HG03575 (cell line): ENCODE measurements around the gene U2AF1L4.

Source experiments
- ATAC-seq: cut with Tn5 transposase; IDR thresholded peaks from one replicate; pipeline ENCODE4 v1.9.1; 2021; ENCODE audit not compliant: unreplicated experiment, insufficient number of reproducible peaks, low FRiP score; ENCODE audit errors: extremely low read depth

U2AF1L4 gene

DNA sequence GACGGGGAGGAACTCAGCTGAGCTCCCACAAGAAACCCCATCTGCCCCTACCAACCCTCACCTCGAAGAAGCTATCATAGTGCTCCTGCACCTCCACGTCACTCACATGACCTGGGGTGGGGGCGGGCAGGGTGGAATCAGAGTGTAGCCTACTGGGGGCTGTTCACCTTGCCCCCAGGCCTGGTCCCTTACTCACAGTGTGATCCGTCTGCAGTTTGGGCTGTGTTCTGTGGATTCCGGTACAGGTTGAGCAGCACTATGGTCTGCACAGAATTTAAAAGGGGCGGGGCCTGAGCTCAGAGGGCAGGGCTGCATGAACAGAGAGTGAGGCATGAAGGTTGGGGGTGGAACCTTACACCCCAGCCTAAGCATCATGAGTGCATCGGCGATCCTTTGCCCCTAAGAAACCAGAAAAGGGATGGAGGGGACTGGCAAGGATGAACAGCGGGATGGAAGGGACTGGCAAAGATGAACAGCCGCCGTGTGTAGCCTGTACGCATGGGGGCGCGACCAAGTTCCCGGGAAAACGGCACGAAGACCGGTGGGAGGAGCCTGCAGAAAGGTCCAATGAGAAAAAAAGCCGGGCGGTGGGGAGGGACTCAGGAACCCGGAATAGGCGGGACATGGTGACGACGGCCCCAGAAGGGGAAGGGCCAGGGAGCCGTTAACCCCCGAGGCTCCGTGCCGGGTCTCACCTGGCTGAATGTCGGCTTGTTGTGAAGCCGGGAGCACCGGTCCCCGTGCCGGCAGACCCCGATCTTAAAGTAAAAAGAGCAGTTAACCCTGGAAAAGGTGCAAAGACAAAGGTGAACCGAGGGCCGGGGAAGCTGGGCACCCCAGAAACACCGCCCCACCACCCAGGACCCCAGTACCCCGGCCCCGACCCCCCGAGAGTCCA is 539 bp downstream of the U2AF1L4 start:
- no peak for ATAC-seq

DNA sequence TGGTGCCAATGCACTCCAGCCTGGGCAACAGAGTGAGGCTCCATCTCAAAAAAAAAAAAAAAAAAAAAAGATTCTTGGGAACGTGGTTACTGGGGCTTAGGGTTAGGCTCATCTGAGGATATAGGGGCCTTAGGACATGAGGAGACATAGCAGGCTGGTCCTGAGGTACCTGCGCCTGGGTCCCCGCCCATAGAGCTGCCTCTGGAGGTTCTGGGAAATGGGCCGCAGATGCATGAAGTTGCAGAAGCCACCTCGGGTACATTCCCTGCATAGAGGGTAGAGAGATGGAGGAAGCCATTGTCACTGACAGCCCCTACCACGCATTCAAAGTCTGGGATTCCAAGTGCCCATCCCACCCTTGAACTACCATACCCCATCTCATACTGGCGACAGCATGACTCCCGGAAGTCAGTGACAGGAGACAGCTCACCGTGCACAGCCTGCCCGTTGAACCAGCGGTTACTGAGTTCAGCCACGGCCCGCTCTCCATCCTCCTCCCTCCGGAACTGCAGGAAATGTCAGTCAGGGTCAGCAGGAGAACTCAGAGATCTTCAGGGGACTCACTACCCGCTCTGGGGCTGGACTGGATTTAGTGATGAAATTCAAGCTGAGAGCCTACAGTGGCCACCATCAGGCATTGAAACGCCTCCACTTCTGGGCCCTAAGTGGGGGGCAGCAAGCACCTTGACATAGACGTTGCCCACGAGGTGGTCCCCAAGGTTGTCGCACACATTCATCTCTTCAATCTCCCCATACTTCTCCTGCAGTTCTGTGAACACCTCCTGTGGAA is 1.4 kb downstream of the U2AF1L4 start:
- no peak for ATAC-seq

DNA sequence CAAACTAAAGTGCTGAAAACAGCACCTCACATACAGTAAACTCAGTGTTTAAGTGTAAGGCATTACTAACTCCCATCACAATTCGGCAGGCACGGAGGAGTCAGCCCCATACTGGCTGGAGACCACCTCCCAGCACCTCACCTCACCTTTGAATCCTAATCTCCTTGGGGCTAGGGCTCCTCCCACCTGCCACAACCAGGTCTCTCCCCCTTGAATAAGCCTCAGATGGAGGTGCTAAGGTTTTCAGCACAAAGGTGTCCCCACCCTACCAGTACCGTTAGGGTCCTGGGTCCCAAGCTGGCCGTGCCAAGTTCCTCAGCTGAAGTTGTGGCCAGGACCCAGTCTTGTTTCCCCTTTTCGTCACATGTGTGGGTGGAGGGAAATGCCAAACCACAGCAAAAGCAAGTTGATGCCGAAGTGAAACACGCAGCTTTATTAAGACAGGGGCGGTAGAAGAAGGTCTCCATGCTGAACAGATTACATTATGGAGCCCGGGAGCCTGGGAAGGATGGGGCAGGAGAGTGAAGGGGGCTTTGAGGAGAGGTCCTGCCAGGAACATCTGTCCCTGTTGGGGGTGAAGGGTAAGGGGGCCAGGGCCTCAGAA is 3.0 kb downstream of the U2AF1L4 start, which contains the start of gene IGFLR1:
TSS of gene IGFLR1 (minus strand) at position 332 of the 604 bp plus-strand sequence. CDS start 1,272 bp downstream, outside the sequence.
- ATAC-seq, result no peak

DNA sequence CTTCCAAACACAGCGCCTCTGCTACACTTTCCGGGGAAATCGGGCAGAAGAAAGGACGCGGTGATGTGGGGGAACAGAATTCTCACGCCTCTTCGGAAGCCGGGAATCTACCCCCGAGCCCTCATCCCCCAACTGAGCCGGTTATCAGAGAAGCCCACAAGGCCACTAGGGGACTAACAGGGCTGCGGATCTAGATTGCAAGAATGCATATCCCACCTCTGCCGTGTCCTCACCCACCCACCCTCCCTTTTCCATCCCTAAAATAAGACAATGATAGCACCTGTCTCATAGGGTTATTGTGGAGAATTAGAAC is 4.1 kb downstream of the U2AF1L4 start:
- no peak for ATAC-seq

DNA sequence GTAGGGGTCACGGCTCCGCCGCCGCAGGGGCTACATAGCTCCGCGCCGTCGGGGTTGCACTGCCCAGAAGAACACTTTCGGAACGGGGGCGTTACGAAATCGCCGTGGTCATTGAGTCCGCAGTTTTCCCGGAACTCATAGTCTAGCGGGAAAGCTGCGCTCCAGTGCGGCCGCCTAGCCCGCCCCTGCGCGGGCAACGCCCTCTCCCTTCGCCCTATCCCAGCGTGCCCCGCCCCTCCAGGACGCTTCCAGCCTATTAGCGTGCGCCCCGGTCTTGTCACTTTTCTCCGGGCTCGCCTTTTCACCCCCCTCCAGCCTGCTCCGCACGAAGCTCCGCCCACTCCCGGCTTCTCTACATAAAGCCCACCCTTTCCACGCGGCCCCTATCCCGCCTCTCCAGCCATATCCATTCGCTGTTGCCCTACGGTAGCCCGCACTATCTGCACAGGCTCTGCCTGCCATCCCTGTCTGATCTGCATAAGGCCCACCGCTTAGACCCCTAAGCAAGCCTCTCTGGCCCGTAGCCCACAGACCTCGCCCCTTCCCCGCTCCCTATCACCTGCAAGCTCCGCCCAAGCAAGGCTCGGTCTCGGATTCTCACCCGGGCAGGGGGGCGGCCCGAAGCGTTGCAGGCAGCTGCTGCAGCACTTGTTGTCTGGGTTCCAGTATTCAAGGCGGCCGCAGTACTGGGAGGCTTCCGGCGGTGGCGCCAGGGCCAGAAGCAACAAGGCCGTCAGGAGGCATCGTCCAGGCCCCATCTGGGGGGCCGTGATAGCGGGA is 4.6 kb downstream of the U2AF1L4 start:
- no peak for ATAC-seq

DNA sequence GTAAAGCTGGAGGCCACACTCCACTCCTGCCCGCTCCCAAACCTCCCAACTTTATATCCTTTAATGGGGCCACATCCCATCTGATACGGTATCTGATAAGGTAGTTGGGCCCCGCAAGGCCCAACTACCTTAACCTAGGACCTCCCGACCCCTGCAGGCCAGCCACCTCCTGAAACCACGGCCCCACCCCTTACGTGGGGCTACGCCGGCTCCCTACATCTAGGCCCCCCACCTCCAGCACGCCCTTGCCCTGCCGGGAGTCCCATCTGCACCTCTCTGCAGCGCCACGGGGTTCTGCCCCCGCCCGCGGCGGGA is 5.2 kb downstream of the U2AF1L4 start:
- no peak for ATAC-seq

DNA sequence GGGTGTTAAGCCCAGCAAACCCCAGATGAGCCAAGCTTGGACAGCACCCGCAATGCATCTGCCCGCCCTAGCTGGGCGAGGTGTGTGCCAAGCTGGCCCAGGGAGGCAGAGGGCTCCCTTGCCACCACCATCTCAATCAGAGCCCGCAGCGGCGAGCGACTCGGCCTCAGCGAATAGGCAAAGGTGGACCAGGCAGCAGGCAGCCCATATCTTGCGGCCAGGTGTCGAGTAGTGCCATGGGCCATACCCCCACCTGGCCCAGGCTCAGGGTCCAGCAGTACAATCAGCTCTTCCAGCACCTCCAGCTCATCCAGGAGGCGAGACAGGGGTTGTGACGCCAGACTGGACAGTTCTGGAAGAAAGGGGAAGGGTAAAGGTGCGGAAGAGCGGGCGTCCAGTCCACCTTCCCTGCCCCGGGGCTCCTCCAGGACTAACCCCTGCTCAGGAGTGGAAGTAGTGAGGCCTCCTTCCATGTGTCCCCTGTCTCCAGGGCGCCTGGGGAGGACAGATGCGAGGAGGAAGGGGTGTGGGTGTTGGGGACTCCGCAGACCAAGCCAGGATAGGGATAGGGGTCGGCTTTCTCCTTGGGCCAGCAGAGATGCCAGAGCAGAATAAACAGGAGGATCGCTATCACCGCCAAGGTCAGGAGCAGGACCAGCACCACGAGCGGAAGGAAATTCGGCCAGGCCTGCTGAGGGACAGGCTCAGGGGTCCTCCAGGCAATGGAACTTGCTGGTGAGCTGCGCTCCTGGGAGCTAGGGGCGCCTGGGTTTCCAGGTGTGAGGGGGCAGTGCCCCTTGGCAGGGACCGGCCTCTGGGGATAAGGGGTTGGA is 5.7 kb downstream of the U2AF1L4 start:
- ATAC-seq, result no peak

DNA sequence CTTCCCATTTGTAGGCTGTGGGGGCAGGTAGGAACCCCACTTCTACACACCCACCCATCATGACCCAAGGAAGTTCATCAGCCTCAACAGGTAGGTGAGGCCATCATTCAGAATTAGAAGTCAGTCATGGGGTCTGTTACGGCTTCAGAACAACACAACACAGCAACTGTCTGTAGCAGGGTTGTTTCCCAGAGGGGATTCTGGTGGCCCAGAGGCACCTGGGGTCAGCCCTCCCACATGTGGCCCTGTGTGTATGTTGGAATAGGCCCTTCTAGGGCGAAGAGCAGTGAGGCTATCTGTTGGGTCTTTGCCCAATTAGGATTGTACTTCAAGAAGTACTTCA is 6.4 kb downstream of the U2AF1L4 start:
- no peak for ATAC-seq

DNA sequence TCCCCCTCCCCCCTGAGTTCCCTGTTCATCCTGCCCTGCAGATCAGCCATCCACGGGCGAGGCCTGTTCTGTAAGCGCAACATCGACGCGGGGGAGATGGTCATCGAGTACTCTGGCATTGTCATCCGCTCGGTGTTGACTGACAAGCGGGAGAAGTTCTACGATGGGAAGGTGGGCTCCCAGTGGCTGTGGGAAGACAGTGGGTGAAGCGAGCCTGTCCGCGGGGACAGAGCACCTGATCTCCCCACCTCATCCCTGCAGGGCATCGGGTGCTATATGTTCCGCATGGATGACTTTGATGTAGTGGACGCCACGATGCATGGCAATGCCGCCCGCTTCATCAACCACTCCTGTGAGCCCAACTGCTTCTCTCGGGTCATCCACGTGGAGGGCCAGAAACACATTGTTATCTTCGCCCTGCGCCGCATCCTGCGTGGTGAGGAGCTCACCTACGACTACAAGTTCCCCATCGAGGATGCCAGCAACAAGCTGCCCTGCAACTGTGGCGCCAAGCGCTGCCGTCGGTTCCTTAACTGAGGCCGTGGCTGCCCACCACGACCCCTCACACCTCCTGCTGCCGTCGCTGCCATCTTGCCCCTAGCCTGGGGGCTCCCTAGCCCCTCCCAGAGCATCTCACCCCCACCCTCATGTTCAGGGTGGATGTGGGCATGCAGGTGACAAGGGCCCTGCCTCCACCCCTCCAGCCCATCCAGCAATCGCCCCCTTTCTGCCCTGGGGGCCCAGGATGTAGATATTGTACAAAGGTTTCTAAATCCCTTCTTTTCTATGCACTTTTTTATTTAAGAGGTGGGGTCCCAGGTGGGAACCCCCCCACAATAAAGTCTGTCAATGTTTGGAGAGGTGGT is 7.0 kb downstream of the U2AF1L4 start:
- ATAC-seq, result no peak

DNA sequence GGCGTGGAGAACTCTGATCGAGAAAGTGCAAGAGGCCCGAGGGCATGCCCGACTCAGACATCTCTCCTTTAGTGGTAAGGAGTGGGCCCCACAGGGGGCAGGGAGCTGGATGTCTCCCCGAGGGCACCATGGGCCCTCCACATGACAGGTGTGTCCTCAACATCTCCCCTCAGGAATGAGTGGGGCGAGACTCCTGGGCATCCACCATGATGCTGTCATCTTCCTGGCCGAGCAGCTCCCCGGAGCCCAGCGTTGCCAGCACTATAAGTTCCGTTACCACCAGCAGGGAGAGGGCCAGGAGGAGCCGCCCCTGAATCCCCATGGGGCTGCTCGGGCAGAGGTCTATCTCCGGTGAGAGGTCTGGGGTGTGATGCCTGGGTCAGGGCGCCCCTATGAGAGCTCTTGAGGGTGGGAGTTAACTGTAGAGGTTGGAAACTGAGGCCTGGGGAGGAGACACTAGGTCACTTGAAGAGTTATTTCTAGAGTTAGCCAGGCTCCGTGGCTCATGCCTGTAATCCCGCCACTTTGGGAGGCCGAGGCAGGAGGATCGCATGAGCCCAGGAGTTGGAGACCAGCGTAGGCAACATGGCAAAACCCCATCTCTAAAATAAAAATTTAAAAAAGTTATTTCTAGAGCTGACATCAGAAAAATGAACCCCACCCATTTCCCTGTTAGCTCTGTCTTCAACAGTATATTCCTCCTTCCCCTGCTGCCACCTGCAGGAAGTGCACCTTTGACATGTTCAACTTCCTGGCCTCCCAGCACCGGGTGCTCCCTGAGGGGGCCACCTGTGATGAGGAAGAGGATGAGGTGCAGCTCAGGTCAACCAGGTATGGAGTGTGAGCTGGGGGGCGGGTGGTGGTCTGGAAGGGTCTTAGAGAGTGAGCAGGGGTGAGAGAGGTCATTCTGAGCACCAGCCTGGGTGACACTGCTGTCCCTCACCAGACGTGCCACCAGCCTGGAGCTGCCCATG is 8.0 kb downstream of the U2AF1L4 start:
- no peak for ATAC-seq

DNA sequence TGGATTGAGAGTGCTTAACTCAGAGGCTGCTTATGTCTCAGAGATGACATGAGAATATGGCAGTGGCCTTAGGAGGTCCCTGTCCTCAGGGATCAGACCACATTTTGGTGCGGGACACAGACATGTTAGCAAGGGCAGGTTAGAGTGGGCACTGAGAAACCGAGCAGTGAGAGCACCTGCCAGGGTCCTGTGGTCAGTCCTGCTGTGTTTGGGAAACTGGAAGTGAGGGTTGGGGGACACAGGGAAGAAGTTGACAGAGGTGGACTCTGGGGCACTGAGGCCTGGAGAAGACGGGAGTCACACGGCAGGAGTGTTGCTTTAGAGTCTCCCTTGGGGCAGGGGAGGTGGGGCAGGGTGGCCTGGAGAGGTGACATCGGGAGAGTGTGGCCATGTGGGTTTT is 10.3 kb downstream of the U2AF1L4 start:
- no peak for ATAC-seq

DNA sequence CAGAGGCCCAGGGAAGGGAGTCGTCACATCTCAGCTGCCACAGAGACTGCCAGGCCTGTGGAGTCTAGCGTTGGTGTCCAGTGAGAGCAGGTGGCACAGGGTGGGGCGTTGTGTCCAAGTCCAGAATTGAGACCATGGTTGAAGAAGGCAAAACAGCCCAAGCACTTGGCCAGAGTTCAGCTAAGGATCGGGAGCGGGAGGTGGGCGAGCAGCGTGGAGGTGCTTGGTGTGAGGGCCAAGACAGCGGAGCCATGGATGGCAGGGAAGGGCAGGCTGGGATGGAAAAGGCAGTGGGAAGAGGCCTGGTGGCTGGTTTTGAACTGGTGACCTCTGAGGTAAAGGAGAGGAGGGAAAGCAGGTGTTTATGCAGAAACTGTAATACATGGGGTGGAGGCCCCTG is 10.9 kb downstream of the U2AF1L4 start:
- ATAC-seq, result no peak

DNA sequence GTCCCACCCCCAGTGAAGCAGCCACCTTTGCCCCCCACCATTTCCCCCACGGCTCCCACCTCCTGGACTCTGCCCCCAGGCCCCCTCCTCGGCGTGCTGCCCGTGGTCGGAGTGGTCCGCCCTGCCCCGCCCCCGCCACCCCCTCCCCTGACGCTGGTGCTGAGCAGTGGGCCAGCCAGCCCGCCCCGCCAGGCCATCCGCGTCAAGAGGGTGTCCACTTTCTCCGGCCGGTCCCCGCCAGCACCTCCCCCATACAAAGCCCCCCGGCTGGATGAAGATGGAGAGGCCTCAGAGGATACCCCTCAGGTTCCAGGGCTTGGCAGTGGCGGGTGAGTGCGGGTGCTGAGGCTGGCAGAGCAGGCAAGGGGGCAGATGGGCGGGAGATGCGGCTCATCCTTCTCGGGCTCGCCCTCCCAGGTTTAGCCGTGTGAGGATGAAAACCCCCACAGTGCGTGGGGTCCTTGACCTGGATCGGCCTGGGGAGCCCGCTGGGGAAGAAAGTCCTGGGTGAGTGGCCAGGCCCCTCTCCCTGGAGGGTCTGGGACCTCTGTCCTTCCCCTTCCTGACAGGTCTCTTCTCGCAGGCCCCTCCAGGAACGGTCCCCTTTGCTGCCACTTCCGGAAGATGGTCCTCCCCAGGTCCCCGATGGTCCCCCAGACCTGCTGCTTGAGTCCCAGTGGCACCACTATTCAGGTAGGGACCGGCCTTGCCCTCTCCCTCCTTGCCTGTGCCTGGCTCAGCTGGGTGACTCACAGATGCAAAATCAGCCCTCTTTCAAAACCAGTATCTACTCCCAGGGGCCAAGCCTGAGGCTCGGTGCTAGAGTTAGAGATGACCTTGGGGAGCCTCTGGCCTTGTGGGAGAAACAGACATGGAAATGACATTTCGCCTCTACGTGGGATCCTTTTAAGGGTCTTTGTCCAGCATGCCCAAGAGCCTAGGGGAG is 11.8 kb downstream of the U2AF1L4 start:
- no peak for ATAC-seq

DNA sequence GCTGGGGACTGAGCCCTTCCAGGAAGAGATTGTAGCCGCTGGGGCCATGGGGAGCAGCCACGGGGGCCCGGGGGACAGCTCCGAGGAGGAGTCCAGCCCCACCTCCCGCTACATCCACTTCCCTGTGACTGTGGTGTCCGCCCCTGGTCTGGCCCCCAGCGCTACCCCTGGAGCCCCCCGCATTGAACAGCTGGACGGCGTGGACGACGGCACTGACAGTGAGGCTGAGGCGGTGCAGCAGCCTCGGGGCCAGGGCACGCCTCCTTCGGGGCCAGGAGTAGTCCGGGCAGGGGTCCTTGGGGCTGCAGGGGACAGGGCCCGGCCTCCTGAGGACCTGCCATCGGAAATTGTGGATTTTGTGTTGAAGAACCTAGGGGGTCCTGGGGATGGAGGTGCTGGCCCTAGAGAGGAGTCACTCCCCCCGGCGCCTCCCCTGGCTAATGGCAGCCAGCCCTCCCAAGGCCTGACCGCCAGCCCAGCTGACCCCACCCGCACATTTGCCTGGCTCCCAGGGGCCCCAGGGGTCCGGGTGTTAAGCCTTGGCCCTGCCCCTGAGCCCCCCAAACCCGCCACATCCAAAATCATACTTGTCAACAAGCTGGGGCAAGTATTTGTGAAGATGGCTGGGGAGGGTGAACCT is 12.6 kb downstream of the U2AF1L4 start:
- no peak for ATAC-seq

DNA sequence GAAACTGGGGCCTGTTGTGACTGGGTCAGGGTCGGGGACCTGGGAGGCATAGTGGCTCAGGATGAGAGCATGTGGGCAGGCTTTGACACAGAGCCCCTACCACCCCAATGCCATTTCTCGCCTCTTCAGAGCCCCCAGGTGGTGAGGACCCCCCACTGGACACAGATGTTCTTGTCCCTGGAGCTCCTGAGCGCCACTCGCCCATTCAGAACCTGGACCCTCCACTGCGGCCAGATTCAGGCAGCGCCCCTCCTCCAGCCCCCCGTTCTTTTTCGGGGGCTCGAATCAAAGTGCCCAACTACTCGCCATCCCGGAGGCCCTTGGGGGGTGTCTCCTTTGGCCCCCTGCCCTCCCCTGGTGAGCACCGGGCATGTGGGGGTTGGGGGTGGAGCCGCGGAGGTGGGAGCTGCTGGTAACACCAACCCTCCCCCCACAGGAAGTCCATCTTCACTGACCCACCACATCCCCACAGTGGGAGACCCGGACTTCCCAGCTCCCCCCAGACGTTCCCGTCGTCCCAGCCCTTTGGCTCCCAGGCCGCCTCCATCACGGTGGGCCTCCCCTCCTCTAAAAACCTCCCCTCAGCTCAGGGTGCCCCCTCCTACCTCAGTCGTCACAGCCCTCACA is 13.3 kb downstream of the U2AF1L4 start:
- ATAC-seq, result no peak
